Embryonic facial prominence (tissue), 1 donor: ENCODE measurements around the gene PRKG1.
"Not testable (repeated sequence)": the region's sequence is repeated elsewhere in the genome, so short reads cannot be mapped to it uniquely, and the experiment has no call there.

ENCODE experiments used
- DNase-seq: peaks from one replicate; pipeline ENCODE4 v3.0.0-alpha.2; 2016; ENCODE audit errors: extremely low spot score

Gene PRKG1

DNA sequence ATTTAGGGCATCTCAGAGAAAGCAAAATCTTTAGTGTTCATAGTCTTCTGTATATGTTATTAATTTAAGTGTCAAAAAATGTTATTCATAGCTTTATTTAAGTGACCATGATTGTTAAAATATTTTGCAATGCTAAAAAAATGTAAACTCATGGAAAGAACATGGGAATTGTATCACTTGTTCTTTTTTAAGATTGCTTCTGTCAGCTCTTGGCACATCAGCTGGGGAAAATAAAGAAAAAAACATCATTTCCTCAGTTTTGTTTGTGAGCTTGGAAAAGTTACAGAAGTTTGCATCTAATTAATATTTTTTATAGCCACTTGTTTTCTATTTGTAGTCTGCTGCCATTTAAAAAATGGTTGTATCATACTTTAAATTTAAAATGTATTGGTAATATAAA is 911.0 kb downstream of the PRKG1 start:
- no peak for DNase-seq

DNA sequence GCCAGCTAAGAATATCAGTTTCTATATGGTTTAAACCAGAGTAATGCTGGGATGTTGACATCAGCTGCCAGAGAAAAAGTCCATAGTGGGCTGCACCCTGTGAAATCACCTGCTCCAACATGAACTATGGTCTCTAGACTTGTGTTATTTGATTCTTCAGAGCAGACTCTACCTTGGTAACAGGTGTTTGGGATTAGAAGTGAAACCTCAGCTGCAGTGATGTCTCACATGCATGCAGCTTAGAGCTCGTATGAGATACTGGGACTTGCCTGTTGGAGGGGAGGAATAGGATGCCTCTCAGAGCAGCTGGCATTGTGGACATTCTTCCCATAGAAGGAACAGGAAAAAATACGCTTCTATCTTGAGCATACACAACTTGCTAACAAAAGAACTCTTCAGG is 912.2 kb downstream of the PRKG1 start:
- no peak for DNase-seq

DNA sequence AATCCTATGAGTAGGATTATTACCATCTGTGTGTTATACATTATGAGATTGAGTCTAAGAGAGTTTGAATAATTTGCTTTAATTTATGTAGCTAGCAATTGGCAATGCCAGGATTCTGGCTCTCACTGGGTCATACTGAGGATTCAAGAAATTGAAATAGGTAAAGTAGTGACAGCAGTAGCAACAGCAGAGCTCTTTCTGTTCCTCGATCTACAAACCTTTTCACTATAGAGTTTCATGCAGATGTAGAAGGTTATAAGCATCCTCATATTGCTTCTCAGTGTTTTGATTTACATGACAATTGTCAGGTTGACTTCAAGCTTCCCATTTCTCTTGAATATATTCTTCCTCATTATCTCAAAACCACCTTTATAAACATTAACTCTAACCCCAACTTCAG is 919.2 kb downstream of the PRKG1 start:
- DNase-seq = no peak

DNA sequence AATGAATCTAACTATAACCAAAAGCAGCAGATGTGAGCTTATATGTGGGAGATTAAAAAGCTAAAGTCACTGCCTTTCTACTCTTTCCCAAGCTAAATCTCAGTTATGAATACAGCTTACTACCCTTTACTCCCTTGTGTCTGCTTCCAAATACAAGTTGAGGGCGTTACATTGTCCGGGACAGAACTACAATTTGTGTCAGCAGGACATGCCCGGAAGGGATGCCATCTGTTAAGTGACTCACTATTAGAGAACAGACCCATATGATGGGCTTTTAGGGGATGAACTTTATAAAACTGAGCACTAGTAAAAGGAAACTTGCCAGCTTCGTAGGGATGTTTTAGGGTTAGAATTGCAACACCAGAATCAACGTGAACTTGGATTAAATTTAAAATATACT is 924.8 kb downstream of the PRKG1 start:
- no peak for DNase-seq

DNA sequence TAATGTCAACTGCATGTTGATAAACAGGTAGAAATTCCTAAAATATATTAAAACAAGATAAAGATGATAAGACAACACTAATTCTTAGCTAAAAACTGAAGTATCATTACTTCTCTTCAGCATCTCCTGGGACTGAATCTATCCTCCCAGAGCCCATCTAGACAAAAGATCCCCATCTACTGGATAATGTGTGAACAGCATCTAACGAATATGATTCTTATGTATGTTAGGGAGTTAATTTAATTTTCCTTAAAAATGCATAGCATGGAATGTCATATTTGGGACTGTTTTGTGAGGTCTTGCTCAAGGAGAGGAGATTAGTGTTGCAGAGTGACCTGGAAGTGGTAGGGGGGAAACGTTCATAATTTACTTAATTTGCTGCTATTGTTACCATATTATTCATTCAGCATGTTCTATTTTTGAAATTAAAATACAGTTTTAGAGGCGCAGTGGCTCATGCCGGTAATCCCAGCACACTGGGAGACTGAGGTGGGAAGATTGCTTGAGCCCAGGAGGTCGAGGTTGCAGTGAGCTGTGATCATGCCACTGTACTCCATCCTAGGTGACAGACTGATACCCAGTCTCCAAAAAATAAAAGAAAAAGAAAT is 930.2 kb downstream of the PRKG1 start:
- DNase-seq = no peak

DNA sequence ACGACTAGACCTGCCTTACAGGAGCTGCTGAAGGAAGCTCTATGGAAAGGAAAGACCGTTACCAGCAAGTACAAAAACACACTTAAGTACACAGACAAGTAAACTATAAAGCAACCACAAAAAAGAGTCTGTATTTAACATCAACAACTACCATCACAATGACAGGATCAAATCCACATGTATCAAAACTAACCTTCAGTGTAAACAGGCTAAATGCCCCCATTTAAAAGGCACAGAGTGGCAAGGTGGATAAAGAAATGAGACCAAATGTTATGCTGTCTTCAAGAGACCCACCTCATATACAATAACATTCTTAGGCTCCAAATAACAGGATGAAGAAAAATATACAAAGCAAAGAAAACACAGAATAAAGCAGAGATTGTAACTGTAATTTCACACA is 932.8 kb downstream of the PRKG1 start:
- DNase-seq = no peak

DNA sequence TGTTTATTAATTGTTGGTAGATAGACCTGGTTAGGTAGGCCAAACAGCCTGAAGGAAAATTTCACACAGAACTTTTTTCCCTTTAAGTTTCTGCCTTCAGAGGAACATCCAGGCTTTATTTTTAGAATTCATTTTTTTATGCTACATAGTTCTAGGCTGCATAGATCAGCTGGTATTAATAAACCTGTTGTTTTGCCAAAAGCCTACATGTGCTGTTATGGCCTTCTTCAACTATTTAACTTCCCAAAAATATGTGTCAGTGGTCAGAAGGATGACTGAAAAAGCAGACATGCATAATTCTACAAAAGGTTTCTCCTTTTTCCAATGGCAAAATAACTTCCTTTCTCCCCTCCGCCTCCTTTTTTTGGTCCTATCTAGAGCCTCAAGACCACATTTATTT is 936.8 kb downstream of the PRKG1 start:
- DNase-seq = no peak

DNA sequence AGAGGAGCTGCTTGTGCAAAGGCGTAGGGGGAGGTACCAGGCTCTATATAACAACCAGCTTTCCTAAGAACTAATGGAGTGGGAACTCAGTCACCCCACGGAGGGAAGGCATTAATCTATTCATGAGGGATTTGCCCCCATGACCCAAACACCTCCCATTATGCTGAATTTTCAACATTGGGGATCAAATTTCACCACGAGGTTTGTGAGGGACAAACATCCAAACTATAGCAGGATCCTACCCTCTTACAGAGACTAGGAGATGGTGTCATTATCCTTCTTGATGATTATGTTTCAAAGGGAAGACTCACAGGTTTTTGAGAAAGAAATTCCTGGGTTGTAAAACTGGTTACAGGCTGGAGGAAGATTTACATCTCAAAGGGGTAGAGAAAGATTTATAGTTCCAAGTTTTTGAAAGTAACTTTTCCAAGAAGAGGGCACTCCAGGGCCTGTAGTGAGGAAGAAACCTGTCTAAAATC is 944.8 kb downstream of the PRKG1 start:
- no peak for DNase-seq

DNA sequence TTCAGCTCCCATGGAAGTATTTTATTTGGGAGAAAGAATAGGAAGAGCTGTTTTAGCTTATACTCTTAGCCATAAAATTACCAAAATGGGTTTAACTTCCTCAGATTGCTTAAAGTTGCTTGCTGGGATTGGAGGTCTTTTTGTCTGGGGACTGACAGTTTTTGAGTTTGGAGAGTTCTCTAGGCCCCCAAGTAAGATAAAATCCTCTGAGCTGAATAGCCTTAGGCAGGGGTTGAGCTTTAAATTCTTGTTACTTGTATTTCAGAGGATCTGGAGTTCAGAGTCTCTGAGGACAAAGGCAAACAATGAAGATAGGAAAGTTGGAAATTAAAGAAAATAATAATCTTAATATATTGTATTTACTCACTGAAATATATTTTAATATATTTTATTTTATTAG is 945.4 kb downstream of the PRKG1 start:
- DNase-seq = no peak

DNA sequence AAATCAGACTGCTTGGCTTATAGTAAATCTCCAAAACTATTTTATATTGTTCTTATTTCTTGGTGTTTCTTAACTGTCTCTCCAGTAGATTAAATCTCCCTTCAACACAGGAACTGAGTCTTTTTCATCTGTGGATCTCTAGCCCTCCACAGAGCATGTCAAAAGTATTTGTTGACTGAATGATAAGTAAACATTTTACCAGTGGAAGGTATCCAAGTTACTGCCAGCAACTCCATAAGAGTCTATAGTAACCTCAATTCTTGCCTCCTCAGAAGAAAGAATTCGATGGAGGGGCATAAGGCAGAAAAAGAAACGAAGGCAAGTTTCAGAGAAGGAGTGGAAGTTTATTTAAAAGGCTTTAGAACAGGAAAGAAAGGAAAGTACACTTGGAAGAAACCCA is 945.9 kb downstream of the PRKG1 start:
- no peak for DNase-seq

DNA sequence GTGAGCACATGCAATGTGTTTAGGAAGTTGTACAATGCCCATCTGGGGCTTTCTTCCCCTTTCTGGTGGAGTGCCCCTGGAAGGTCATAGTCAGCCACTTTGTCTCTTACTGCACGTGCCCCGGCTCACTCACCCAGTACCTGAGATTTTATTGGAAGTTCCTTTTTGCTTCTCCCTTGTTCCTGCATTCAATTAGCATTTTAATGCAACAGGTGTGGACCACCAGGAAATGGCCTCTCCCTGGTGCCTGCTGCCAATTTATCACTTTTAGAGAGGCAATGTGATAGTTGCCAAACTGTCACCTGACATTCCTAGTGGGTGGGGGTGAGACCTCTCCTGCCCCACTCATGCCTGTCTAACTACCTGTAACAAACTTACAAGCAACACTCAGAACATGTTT is 946.4 kb downstream of the PRKG1 start:
- no peak for DNase-seq

DNA sequence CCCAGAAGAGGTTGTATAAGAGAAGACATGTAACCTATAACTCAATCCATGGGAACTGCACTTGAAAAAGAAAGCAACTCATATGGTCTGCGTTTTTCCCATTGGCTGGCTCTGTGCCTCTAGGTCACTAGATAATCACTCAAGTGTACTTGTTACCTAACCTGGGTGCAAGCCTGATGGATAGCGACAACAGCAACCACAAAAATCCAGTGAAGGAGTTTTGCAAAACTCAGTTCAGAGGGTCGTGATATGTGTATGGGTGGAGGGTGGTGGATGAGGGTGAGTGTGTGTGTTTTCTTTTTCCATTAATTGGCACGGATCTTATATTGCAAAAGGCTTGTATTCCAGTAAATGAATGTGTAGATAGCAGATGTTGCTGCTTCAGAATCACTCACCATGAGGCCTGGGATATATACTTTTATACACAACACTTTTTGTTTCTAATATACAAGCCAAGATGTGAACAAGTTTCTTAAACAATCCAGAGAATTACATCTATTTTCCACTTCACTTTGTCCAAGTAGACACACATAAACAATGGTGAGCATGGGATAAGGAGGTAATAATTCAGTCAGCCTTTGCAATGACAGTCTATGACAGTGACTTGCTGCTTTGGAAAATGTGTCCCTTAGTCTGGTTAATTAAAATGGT is 952.9 kb downstream of the PRKG1 start:
- no peak for DNase-seq

DNA sequence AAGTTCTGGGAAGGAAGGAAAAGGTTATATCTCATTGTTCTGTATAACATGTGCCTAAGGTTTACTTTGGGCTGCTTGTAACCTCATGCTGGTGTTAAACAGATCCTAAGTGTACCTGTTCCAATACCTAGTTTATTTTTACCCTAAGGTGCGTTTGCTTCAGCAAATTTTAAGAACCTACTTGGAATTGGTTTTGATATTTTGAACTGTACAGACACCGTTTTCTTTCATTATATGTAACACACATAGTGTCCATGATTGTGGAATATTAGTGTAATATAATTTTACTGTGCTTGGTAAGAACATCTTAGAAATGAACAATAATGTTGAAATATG is 954.2 kb downstream of the PRKG1 start:
- DNase-seq = no peak

DNA sequence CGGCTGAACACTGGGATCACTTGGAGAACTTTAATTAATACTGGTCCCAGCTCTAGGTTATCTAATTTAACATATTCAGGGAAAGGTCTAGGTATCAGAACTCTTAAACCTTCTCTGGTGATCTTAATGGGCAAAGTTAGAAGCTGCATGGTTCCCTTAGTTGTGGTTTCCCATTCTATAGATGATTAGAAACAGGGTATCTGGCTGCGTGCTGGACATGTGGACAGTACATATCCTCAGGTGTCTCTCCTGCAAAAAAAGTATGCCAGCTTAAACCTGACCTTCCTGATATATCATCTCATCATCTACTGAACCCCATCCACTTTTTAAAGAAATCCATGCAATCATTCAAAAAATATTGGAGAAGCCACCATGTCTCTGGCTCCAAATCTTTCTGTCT is 955.3 kb downstream of the PRKG1 start:
- DNase-seq = no peak

DNA sequence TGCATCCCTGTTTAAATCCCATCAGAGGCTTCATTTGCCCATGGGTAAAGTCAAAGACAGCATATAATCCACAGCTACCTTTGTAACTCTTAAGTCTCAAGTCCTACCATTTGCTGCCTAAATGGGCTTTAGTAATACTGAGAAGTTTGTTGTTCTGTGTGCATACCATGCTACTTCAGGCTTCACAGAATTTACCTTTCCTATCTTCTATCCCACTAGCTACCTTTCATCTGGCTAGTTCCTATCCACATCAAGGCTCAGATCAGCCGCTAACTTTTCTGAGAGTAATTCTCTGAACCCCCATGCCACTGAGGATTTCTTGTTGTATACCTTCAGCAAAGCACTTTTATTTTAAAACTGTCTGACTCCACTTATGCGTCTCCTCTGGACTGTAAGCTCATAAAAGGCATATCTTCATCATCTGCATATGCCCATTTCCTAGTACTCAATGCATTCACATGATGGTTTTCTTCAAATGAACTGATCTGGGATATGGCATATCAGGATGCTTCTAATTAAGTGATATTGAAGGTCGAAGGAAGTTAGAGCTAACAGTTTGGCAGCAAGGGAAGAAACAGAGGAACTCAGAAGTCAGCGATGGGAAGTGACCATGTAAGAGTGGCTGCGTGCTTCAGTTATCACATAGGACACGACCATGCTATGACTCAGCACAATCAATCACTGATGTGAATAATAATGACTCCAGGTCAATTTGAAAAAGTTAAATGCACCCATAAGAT is 955.9 kb downstream of the PRKG1 start:
- no peak for DNase-seq

DNA sequence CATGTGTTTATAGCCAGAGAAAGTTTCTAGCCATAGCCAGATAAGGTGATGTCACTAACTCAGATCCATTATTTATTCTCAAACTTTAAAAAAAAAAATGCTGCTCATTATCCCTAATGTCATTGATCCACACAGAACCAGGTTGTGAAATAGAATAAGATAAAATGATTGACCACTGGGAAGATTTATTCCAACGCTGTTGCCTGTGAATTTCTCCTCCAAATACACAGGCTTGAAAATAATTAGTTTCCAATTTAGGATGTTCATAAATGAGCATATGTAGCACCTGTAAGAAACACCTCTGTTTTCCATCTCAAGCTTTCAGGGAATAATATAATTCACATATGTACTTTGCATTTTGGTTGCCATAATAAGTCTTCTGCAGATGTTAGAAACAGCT is 956.7 kb downstream of the PRKG1 start:
- no peak for DNase-seq

DNA sequence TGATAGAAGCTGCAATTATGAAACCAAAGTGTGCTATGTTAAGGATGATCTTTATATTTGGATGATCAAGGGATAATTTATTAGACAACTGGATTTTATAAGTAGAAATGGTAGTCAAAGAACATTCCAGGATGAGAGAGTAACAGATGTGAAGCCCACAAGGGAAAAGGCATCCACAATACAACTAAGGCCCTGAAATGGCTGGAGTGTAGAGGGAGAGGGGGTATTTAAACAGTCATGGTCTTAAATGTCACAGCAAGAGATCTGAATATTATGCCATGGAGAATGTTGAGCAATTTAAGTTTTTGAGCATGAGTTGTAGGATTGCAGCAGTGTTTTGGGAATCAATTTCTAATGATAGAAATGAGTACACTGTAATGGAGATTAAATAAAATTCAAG is 957.5 kb downstream of the PRKG1 start:
- no peak for DNase-seq

DNA sequence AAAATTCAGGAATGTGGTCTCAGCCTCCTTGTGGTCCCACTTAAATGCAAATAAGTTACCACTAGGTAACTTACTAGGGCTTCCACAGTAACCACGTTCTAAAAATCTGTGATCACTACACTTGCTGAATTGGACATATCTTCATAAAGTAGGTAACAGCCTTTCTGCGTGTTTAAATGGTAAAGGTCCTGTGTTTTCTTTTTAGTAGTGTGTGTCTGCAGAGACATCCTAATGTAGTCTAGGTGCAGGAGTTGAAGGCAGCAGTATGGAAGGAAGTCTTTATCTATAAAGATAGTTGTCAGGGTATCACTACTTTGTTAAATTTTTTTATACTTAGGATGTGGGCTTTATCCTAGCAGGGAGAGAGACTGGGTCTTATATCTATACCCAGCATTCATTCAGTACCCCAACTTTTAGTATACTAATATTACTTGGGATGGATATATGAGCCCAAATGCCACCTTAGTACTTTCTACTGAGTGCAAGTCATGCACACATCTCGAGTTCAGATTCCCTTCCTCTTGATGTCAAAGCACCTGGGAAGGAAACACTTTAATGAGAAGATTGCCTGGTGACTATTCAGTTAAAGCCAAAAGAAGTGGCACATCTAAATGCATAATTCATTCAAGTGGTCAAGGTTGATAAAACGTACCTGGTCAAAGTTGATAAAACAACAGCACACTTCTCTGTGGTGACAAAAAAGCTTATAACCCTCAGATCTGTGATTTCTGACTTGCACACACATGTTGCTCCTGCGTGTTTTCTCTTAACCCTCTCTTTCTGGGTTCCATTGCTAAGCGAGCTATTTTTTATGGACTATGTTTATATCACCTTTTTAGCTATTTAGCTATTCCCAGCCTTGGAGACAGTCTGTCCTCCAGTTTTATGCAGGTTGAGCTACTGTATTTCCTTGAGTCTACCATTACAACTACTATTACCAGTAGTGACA is 958.7 kb downstream of the PRKG1 start:
- DNase-seq = no peak

DNA sequence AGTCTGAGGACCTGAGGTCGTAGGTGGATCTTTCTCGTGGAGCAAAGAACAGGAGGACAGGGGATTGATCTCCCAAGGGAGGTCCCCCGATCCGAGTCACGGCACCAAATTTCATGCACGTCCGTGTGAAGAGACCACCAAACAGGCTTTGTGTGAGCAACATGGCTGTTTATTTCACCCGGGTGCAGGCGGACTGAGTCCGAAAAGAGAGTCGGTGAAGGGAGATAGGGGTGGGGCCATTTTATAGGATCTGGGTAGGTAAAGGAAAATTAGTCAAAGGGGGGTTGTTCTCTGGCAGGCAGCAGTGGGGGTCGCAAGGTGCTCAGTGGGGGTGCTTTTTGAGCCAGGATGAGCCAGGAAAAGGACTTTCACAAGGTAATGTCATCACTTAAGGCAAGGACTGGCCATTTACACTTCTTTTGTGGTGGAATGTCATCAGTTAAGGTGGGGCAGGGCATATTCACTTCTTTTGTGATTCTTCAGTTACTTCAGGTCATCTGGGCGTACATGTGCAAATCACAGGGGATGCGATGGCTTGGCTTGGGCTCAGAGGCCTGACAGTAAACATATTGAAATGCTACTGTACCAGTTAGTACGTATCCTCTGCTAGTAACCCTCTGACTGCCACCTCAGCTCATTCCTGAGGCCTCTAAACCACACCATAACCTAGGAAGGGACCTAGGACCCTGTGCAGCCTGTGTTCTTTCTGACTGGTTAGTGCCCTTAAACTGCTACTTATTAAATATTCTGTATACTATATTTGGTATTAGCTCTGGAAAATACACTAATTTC is 964.9 kb downstream of the PRKG1 start:
- not testable (repeated sequence) for DNase-seq

DNA sequence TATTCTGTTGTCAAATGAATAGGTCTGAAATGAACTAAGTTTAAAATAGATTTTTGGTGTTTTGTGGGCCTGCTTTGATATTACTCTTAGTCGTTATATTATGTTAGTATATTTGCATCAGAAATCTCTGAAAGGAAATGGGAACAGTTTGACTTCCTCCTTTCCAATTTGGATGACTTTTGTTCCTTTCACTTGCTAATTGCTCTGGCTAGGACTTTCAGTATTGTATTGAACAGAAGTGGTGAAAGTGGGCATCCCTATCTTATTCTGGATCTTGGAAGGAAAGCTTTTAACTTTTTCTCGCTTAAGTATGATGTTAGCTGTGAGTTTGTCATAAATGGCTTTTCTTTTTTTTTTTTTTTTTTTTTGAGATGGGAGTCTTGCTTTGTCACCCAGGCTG is 966.2 kb downstream of the PRKG1 start:
- DNase-seq = no peak

DNA sequence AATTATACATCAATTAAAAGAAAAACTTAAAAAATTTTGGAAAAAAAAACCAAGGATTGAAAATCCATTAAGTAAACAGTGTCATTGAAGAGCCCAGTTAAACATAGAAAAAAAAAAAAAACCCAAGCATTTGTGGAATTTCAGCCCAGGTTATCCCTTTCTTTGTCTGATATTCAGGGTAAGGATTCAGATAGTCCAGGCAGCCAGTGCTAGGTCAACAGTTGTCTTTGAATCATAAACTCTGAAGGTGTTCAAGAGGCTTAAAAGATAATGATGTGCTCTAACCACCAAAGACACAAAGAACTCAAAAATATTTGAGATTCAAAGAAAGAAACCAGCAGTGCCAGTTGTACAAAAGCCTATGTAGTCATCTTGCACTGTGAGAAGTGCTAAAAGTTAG is 969.5 kb downstream of the PRKG1 start:
- no peak for DNase-seq
